GM20000 (cell line): ENCODE measurements around the gene SVIL.

Source experiments
- DNase-seq: peaks from one replicate; pipeline ENCODE4 v3.0.0; 2012; ENCODE audit warnings: low spot score
- TF ChIP-seq, protein P1 (sequence below): IDR thresholded peaks from 2 replicates; pipeline ENCODE4 v1.5.1; 2012; ENCODE audit warnings: mild to moderate bottlenecking, control low read depth; ENCODE audit errors: extremely low read depth, missing control alignments

Gene SVIL, protein sequence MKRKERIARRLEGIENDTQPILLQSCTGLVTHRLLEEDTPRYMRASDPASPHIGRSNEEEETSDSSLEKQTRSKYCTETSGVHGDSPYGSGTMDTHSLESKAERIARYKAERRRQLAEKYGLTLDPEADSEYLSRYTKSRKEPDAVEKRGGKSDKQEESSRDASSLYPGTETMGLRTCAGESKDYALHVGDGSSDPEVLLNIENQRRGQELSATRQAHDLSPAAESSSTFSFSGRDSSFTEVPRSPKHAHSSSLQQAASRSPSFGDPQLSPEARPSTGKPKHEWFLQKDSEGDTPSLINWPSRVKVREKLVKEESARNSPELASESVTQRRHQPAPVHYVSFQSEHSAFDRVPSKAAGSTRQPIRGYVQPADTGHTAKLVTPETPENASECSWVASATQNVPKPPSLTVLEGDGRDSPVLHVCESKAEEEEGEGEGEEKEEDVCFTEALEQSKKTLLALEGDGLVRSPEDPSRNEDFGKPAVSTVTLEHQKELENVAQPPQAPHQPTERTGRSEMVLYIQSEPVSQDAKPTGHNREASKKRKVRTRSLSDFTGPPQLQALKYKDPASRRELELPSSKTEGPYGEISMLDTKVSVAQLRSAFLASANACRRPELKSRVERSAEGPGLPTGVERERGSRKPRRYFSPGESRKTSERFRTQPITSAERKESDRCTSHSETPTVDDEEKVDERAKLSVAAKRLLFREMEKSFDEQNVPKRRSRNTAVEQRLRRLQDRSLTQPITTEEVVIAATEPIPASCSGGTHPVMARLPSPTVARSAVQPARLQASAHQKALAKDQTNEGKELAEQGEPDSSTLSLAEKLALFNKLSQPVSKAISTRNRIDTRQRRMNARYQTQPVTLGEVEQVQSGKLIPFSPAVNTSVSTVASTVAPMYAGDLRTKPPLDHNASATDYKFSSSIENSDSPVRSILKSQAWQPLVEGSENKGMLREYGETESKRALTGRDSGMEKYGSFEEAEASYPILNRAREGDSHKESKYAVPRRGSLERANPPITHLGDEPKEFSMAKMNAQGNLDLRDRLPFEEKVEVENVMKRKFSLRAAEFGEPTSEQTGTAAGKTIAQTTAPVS (N-terminal part only)

DNA sequence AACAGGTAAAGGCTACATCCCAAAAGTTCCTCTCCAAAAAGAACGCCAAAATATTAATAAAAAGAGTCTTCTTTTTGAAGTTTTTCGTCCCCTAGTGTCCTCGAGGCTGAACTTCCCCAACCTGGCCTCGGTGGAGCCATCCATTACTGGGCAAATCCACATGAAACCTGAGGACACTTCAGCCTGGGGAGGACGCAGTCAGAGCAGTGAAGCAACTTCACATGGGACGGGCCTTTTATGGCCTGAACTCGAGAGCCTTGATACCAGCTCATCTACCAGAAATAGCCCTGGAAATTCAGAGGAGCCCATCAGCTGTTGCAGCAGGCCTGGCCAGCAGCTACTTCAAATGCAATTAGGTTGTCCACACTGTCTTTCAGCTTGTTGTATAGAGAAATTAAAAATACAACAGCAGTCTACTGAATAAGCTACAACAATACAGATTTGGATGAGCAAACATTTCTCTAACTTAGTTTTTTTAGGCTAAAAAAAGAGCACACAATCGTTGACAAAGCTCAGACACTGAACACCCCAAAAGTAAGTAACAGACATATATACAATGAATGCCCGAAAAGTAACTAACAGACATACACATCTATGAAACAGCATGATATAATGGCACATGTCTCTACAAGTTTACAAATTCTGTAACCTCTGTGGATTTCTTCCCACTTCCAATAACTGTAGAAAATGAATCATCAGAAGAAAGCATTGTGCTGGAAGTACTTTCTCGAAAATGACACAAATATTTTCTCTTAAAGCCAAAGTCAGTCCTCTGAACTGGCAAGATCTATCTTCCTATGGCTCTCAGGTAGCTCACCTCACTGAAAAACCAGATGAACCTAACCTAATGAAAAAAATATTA lies at the start of gene SVIL:
Gene SVIL, minus strand, starts transcription at position 208 of the 862 bp plus-strand sequence. CDS start 79,913 bp downstream, outside the sequence.
- DNase-seq, result no peak
- TF ChIP-seq, protein P1, sequence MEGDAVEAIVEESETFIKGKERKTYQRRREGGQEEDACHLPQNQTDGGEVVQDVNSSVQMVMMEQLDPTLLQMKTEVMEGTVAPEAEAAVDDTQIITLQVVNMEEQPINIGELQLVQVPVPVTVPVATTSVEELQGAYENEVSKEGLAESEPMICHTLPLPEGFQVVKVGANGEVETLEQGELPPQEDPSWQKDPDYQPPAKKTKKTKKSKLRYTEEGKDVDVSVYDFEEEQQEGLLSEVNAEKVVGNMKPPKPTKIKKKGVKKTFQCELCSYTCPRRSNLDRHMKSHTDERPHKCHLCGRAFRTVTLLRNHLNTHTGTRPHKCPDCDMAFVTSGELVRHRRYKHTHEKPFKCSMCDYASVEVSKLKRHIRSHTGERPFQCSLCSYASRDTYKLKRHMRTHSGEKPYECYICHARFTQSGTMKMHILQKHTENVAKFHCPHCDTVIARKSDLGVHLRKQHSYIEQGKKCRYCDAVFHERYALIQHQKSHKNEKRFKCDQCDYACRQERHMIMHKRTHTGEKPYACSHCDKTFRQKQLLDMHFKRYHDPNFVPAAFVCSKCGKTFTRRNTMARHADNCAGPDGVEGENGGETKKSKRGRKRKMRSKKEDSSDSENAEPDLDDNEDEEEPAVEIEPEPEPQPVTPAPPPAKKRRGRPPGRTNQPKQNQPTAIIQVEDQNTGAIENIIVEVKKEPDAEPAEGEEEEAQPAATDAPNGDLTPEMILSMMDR, result no peak

DNA sequence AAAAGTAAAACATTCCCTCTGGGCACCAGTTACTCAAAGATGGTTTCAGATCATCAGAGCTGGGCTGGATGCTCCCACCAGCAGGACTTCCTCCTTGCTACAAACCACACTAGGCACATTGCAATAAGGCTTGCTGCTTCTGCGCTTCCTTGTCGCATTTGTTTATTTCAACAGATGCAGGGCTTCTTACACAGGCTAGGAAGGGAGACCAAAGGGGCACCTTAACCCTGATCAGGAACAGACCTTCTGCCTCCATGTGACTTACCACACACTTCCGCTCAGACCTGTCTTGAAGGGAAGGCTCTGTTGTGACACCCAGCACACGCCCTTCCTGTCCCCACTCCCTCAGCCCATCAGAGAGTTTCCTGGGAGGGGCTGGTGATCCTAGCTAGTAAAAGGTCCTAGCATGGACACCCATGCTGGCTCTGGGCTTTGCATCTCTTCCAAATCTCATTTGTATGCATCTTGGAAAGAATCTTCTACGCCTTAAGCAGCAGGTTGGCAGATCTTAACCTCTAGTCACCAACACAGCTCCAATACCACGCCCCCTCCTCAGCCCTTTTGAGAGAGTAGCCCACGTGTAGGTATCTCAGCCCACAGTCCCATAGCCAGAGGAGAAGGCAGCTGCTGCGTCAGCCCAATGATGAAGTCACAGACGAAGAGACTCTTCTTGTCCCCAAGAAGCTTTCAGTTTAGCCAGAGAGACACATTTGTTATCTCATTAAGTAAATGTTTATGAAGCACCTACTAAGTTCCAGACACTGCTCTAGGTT lies 47.1 kb upstream of the SVIL start:
- no peak for DNase-seq
- TF ChIP-seq, protein P1, result no peak

DNA sequence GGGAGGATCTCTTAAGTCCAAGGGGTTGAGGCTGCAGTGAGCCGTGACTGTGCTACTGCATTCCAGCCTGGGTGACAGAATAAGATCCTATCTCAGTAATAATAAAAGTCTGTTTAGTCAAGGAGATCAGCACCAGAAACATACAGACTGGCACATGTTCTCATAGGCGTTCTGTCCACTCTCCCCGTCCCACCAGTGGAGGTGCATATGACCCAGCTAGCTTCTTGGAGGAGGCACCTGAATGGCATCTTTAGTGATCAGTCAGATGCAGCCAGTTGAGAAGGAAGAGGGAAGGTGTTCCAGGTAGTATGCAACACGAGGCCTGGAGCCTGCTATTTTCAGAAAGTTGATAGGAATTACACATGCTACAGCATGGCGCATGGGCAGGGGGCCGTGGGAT lies 45.3 kb upstream of the SVIL start:
- no peak for DNase-seq
- TF ChIP-seq, protein P1, result no peak

DNA sequence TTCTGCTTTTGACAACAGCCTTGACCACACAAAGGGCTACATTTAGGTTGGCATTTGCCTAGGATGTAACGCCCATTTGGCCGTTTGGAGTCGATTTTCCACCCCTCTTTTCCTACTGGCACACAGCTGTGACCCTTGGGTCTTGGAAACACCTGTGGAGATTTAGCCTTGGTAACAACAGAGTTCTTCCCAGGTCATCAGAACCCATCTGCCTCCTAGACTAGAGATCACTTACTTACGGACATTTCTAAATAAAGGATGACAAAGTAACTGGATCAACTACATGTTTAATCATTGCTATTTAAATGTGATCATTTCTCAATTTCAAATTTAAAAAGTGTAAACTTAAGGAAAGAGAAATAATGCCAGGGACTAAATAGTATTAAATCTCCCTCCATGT lies 42.0 kb upstream of the SVIL start:
- TF ChIP-seq, protein P1, result no peak
- no peak for DNase-seq

DNA sequence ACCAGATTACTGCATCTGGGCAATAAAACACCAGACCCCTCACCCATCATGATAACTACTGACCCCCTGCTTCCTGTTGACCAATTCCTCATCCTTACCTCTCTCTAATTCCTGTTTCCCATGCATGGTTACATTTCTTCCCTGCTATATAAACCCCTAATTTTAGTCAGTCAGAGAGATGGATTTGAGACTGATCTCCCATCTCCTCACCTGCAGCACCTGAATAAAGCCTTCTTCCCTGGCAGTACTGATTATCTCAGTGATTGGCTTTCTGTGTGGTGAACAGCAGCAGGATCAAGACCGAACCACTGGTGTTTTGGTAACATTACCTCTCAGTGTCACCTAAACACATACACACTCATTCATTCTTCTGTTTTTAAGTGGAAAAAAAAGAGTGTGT lies 41.2 kb upstream of the SVIL start:
- DNase-seq, result no peak
- TF ChIP-seq, protein P1, result no peak

DNA sequence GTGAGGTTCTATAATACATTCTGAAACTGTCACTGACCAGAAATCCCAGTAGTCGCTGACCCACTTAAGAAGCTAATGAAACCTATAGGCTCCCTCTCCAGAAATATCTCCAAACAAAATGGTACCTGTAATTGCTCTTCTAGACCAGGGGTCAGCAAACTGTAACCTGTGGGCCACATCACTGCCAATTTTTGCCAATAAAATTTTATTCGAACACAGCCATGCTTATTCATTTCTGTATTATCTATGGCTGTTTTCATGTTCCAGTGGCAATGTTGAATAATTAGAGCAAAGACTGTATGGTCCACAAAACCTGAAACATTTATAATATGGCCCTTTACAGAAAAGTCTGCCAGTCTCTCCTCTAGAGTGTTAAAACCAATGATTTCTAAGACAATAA lies 37.2 kb upstream of the SVIL start:
- DNase-seq, result no peak
- TF ChIP-seq, protein P1, result no peak
